Activated T-helper 2 cell treated with anti-CD3 and anti-CD28 coated beads, Interferon-gamma antibody, Interleukin-2, Interleukin-4, amounts not matched to agents 10 μg/mL and 5 μg/mL and 100 μg/mL, durations not matched to agents 14 hours and 24 hours and 36 hours (primary cell): ENCODE data around the gene RRAGD. TPM values are rescaled to one million over a fixed set of nuclear protein-coding genes. Genes with fewer than 3 reads are reported as not detected.

Experiments used
- DNase-seq: peaks from one replicate; pipeline ENCODE4 v3.0.0; 2021; ENCODE audit warnings: low spot score
- H3K27ac Mint-ChIP-seq: one replicate; pipeline ENCODE4 v1.8.0; 2021; ENCODE audit warnings: mixed read lengths
- H3K27me3 Mint-ChIP-seq: one replicate; pipeline ENCODE4 v1.8.0; 2021; ENCODE audit warnings: low read depth, mixed read lengths
- H3K36me3 Mint-ChIP-seq: one replicate; pipeline ENCODE4 v1.8.0; 2021; ENCODE audit warnings: low read depth, mixed read lengths
- H3K4me1 Mint-ChIP-seq: one replicate; pipeline ENCODE4 v1.8.0; 2021; ENCODE audit warnings: low read depth, mixed read lengths
- H3K4me3 Mint-ChIP-seq: one replicate; pipeline ENCODE4 v1.8.0; 2021; ENCODE audit warnings: low read depth, mild to moderate bottlenecking, moderate library complexity, mixed read lengths
- H3K9me3 Mint-ChIP-seq: one replicate; pipeline ENCODE4 v1.8.0; 2021; ENCODE audit warnings: mixed read lengths
- intact Hi-C: fragments of 100-400 bp; cut with micrococcal nuclease; formaldehyde crosslinking; loops from one replicate; pipeline ENCODE4 v1.15.1; 2023
- total RNA-seq: library from RNA; stranded (reverse); gene quantifications from 2 replicates; pipeline ENCODE4 v1.2.3, GENCODE V29; 2022

RRAGD gene
- total RNA-seq, 1 donor from 2014 or later: 7.2 TPM

DNA sequence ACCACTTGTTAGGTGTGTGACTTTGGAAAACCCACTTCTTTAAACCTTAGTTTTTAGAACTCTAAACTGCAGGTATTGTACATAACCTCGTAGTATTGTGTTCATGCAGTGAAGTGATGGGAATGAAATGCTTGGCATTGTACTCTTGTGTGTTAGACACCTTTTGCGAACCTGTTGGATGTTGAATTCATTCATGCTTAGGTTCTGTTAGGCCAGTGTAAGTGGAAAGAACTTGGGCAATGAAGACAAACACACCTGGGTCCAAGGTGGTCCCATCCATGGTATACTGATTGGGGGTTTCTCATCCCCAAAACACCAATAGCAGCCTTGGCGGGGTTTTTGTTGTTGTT is 22.1 kb upstream of the RRAGD start:
- peaks cover 47% of the 10 kb centered on the region for H3K27me3 Mint-ChIP-seq
- no peaks in the 10 kb centered on the region for H3K9me3 Mint-ChIP-seq
- no peaks in the 10 kb centered on the region for H3K36me3 Mint-ChIP-seq
- H3K4me1 Mint-ChIP-seq: peaks cover 14% of the 10 kb centered on the region
- H3K4me3 Mint-ChIP-seq: peak overlapping the region; percentile 79
- intact Hi-C loops: loop anchor here (5.0 kb wide), 3 partner anchors 62 to 452 kb away; no protein-coding TSS in a partner anchor
- H3K27ac Mint-ChIP-seq: no peak overlapping the region
- no peak for DNase-seq

DNA sequence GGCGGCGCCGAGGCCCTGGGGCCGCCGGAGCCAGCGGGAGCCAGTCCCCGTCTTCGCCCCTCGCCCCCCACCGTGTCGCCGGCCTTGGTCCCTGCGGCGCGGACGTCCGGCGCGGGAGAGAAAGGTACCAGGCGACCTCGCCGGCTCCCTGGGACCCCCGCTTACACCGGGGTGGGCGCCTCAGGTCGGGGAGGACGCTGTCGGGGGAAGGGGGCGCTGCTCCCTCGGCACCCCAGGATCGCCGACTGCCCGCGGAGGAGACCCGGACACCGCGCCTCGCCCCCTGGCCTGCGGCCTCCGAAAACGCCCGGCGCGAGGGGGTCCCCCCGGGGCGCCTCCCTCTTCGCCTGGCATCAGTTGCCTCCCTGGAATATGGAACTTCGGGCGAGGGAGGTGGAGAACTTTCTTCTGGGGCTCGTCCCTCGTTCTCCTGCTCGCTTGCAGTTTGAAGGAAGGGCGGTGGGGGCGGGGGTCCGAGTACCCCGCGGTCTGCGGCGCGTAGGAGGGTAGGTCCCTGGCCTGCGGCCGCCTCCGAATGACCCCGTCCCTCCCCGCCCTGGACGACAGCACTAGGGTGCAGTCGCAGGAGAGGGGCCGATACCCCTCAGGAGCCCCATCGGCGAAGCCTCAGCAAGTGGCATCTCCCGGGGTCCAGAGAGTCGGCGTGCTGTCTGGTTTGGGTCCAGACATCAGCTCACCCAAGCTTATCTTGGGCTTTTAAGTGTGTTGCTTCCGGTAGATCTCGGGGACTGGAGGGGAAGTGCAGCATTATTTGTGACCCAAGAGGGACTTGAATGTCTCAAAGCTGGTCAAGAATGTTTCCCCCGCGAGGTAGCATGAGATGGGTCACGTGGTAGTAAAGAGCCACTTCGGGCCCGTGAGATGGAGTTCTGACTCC is 21.4 kb upstream of the RRAGD start:
- H3K36me3 Mint-ChIP-seq: no peaks in the 10 kb centered on the region

DNA sequence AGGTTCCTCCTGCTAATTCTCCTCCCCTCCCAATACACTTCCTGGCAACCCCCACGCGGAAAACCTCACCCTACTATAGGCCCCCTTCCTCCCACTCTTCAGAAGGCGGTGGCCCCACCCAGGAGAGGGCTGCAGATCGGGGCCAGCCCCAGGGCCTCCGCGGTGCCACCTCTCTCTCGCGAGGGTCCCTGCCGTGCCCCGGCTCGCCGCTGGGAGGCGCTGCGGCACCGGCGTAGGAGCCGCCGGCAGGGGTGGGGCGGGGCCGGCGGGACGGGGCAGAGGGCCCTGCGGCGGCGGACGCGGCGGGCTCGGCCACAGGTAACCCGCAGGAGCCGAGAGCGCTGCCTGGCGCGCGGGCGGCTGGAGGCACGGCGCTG is 20.8 kb upstream of the RRAGD start, which contains the start of gene ANKRD6:
Gene ANKRD6, plus strand, starts transcription at position 278 of the 377 bp plus-strand sequence. CDS start 133,825 bp downstream, outside the sequence.
- H3K27me3 Mint-ChIP-seq: peaks cover 55% of the 10 kb centered on the region

More for the DNA sequence above, 21.4 kb upstream of the RRAGD start:
- Mint-ChIP-seq H3K9me3 (no peaks in the 10 kb centered on the region), H3K27me3 (peaks cover 51% of the 10 kb centered on the region), H3K4me3 (peak overlapping the region; percentile 79), H3K27ac (no peak overlapping the region), H3K4me1 (peaks cover 14% of the 10 kb centered on the region)
- DNase-seq: no peak
- intact Hi-C loops: loop anchor here (1.0 to 5.0 kb wide), 5 partner anchors 21 to 451 kb away; partner anchors contain the start of genes LYRM2 and RRAGD

DNA sequence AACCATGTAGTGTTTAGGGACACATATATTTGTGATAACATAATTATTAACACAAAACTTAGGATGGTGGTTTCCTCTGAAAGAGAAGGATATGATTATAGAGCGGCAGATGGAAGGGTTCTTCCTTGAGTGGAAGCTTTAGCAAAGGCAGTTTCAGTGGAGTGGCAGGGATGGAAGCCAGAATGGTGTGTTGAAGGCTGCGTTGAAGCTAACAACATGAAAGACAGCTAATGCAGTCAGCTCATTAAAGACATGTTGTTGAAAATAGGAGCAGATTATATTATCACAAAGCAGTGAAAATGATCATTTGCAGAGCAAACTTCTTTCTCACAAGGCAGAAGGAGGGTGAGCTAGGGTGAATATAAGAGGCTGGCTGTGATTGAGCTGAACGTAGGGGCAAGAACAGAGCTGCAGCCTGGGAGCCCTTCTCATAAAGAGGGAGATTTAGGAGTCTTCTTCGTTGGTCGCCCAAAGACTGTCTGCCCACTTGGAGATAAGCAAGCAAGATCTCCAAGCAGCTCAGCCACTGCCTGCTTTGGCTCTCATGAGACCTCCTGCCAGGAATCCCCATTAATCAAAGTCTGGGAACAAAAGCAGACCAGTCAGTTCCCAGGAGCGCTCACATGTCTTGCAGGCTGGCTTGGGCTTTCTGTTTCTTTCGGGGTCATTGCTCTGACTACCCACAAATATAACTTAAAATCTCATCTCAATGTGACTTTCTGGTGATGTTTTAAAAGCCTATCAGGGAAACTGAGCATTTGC is 18.3 kb upstream of the RRAGD start:
- no peak for DNase-seq
- peaks cover 52% of the 10 kb centered on the region for H3K27me3 Mint-ChIP-seq
- intact Hi-C loops: loop anchor here (5.0 kb wide), 3 partner anchors 58 to 448 kb away; no protein-coding TSS in a partner anchor
- H3K4me3 Mint-ChIP-seq: no peak overlapping the region
- H3K27ac Mint-ChIP-seq: no peak overlapping the region
- no peaks in the 10 kb centered on the region for H3K36me3 Mint-ChIP-seq
- no peaks in the 10 kb centered on the region for H3K9me3 Mint-ChIP-seq
- peaks cover 14% of the 10 kb centered on the region for H3K4me1 Mint-ChIP-seq

More for the DNA sequence above, 20.8 kb upstream of the RRAGD start, which contains the start of gene ANKRD6:
- H3K9me3 Mint-ChIP-seq: no peaks in the 10 kb centered on the region
- DNase-seq: peak; percentile 73
- no peaks in the 10 kb centered on the region for H3K36me3 Mint-ChIP-seq
- H3K4me1 Mint-ChIP-seq: peaks cover 14% of the 10 kb centered on the region
- H3K27ac Mint-ChIP-seq: peak within 1 kb of the TSS; percentile 20
- intact Hi-C loops: loop anchor here (1.0 to 5.0 kb wide), 6 partner anchors 20 to 451 kb away; partner anchors contain the start of genes LYRM2 and RRAGD
- H3K4me3 Mint-ChIP-seq: peak within 1 kb of the TSS; percentile 79

DNA sequence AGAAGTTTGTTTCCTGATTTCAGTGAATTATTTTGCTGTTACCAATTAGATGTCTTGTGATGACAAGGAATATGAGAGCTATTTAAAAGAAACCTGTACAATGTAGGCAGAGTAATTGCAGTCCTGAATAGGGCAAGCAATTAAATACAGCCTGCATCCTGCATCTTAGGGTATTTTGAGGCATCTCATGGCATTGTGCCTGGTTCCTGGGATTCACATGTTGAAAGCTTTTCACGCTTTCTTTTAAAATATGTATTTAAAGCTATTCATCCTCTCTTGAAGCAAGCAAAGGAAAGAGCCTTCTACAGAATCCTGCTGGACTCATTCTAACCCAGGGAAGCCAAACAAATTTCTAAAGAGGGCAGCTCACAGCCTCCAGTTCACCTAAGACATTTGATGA is 4.7 kb upstream of the RRAGD start:
- intact Hi-C loops: no loop called here
- Mint-ChIP-seq H3K9me3 (no peaks in the 10 kb centered on the region), H3K27me3 (peaks cover 50% of the 10 kb centered on the region), H3K36me3 (no peaks in the 10 kb centered on the region), H3K27ac (no peak overlapping the region), H3K4me3 (no peak overlapping the region), H3K4me1 (peaks cover 13% of the 10 kb centered on the region)
- no peak for DNase-seq

DNA sequence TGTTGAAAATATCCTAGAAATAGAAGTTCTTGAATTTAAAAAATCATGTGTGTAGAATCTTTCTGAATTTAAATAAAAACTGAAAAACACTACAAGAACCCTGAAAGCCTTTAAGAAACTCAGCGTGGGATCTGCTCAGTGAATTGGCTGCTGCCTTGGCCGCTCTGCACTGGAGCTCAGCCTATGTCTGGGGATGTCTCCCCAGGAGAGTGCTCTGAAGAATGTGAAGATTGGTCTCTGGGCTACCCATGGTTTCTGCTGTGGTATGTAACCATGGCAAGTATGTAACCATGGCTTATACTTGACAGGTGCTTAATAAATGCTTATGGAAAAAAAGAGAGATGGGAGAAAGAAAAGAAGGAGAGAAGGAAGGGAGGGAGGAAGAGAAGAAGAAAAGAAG is 3.1 kb upstream of the RRAGD start:
- Mint-ChIP-seq H3K9me3 (no peaks in the 10 kb centered on the region), H3K4me3 (no peak overlapping the region), H3K4me1 (peaks cover 18% of the 10 kb centered on the region), H3K27ac (no peak overlapping the region), H3K36me3 (no peaks in the 10 kb centered on the region), H3K27me3 (peaks cover 56% of the 10 kb centered on the region)
- DNase-seq: no peak
- intact Hi-C loops: no loop called here

DNA sequence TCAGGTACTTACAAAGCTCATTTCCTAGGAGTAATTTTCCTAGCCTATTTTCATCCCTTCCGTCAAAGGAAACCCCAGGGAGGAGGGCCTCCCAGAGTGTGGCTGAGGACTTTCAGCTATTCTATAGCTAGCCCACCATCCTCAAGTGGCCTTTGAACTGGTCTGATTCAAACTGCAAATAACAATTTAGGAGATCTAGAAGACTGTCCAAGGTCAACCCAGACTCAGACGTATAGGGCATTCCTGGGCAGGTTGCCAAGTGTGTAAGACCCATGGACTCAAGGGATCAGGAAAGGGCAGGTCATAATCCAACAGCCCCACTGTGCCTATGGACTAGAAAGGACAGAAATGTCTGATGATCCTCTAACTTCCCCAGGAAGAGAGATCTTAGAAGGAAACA is 2.1 kb upstream of the RRAGD start:
- H3K27me3 Mint-ChIP-seq: peaks cover 54% of the 10 kb centered on the region
- peaks cover 19% of the 10 kb centered on the region for H3K4me1 Mint-ChIP-seq
- H3K36me3 Mint-ChIP-seq: no peaks in the 10 kb centered on the region
- H3K4me3 Mint-ChIP-seq: no peak overlapping the region
- no peak overlapping the region for H3K27ac Mint-ChIP-seq
- H3K9me3 Mint-ChIP-seq: no peaks in the 10 kb centered on the region
- DNase-seq: no peak
- intact Hi-C loops: no loop called here

DNA sequence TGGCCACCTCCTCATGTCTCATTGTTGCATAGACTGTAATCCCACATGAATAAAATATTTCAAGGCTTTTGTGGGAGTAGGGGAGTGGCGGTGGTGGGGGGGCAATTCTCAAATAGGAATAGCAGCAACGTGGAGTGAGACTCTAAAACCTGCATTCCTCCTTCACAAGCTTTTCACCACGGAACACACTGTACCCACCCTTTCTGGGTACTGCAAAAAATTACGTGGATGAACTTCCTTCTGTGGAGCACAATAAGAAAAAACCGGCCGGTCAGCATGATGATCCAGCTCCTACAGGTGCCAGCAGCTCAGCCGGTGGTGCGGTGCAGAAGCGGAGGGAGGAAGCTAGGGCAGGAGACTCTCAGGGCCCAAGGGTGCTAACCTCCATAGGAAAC is 930 bp upstream of the RRAGD start:
- H3K4me3 Mint-ChIP-seq: peak overlapping the region; percentile 93
- DNase-seq: no peak
- no peaks in the 10 kb centered on the region for H3K36me3 Mint-ChIP-seq
- H3K9me3 Mint-ChIP-seq: no peaks in the 10 kb centered on the region
- no peak overlapping the region for H3K27ac Mint-ChIP-seq
- peaks cover 19% of the 10 kb centered on the region for H3K4me1 Mint-ChIP-seq
- peaks cover 58% of the 10 kb centered on the region for H3K27me3 Mint-ChIP-seq
- intact Hi-C loops: loop anchor here (2.0 kb wide), 1 partner anchor 20 kb away; the partner anchor contains the start of gene ANKRD6

DNA sequence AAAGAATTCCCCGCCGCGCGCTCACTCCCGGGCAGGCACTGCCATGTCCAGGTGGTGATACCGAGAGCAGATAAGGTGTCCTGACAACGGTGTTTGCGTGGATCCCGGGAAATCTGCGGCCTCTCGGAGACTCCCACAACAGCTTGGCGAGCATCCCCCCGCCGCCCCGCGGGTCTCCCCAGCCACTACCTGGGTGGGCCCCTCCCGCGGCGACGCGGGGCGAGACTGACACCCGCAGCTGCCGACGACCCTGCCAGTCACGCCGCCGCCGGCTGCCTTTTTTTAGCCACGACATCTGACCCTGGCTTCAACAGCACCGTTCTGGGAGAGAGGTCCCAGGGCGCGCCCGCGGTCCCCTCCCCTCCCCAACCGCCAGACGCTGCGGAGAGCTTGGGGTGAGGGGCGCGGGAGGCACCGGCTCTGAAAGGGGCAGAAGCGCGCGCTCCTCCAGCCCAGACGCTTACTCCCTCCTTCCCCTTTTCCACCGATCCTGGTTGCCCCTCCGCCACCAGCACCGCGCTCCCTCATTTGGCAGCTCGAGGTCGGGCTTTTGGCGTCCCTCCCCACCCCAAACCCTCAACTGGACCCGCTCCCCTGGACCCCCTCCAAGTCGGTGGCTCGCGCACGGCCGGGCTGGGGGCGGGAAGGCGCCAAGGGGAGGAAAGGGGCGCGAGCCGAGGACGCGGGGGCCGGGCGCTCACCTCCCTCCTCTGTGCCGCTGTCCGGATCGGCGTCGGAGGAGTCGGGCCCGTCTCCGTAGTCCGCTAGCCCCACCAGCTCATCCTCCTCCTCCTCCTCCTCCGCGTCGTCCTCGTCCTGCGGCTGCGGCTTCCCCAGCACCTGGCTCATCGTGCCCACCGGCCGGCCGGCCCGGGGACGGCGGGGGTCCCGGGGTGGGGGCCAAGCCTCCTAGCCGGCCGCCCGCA is 665 bp downstream of the RRAGD start:
- peak overlapping the region; percentile 81 for H3K4me3 Mint-ChIP-seq
- H3K36me3 Mint-ChIP-seq: no peaks in the 10 kb centered on the region
- H3K9me3 Mint-ChIP-seq: no peaks in the 10 kb centered on the region
- peak overlapping the region; percentile 45 for H3K27ac Mint-ChIP-seq
- H3K27me3 Mint-ChIP-seq: peaks cover 51% of the 10 kb centered on the region
- DNase-seq: peak; percentile 22
- intact Hi-C loops: loop anchor here (1.0 to 2.0 kb wide), 3 partner anchors 21 to 227 kb away; partner anchors contain the start of genes ANKRD6 and LYRM2
- H3K4me1 Mint-ChIP-seq: peaks cover 16% of the 10 kb centered on the region

DNA sequence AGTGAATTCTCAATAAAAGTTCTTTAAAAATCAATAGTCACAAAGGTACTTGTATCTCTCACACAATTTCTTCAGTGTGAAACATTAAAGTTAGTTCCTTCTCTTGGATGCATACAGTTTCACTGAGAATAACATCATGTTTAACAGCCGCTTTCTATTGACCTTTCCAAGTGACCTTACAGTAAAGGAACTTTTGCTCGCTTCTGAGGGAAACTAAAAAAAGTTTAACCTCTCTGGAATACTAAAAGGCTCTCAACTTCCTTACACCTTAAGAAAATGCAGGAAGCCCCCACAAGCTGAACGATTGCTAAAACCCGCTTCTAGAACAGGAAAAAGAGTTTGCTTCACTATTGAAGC is 1.3 kb downstream of the RRAGD start:
- H3K27ac Mint-ChIP-seq: peak overlapping the region; percentile 45
- H3K4me1 Mint-ChIP-seq: peaks cover 16% of the 10 kb centered on the region
- intact Hi-C loops: no loop called here
- H3K9me3 Mint-ChIP-seq: no peaks in the 10 kb centered on the region
- H3K4me3 Mint-ChIP-seq: peak overlapping the region; percentile 81
- no peaks in the 10 kb centered on the region for H3K36me3 Mint-ChIP-seq
- peaks cover 45% of the 10 kb centered on the region for H3K27me3 Mint-ChIP-seq
- DNase-seq: no peak

DNA sequence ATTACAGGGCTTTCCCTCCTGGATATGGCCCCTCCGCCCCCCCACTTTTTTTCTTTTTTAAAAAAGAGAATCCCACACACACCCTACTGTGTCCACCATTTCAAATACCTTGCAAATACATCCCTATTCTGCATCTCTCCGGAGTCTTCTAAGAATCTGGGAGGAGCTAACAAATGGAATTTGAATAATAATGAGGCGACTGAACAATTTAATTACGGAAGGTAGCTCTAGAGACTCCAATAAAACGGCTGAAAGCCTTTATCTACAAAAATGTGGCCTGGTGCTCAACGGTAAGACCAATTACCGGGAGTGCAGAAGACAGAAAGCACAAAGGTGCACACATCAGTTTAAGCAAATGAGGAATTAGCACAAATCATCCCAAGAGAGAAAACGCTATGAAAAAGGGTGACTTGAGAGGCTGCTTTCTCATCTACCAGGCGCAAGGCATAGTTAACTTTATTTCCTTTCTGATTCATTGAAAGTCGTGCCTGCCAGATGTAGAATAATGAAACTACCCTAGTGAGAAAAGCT is 1.8 kb downstream of the RRAGD start:
- H3K36me3 Mint-ChIP-seq: no peaks in the 10 kb centered on the region
- intact Hi-C loops: no loop called here

More for the DNA sequence above, 1.8 kb downstream of the RRAGD start:
- DNase-seq: no peak
- H3K9me3 Mint-ChIP-seq: no peaks in the 10 kb centered on the region
- peaks cover 16% of the 10 kb centered on the region for H3K4me1 Mint-ChIP-seq
- peak overlapping the region; percentile 81 for H3K4me3 Mint-ChIP-seq
- peaks cover 41% of the 10 kb centered on the region for H3K27me3 Mint-ChIP-seq
- no peak overlapping the region for H3K27ac Mint-ChIP-seq
